GM21619 (cell line): ENCODE measurements around the gene CACNB4.

ENCODE experiments used
- ATAC-seq: cut with Tn5 transposase; IDR thresholded peaks from one replicate; pipeline ENCODE4 v1.9.1; 2021; ENCODE audit not compliant: unreplicated experiment

The CACNB4 gene

GRCh38 chr2:151837926-151838325 is 260.9 kb downstream of the CACNB4 start:
- no peak for ATAC-seq

DNA sequence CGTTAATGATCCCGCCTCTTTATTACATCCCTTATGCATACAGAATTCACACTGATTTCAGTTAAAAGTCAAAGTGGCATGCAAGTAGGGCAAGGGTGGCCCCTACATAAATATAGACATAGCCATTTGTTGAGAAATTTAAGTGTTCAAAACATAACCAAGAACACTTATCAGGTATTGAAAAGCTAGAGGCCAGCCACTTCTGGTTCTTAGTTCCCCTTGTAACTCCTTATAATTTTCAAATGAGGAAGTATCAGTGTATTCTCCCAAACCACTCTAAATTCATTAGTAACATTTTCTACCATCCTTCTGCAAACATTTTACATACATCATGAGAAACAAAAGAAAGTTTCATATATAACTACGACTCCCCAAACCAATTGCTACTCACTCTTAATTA is 264.9 kb downstream of the CACNB4 start:
- peak; percentile 57 for ATAC-seq

DNA sequence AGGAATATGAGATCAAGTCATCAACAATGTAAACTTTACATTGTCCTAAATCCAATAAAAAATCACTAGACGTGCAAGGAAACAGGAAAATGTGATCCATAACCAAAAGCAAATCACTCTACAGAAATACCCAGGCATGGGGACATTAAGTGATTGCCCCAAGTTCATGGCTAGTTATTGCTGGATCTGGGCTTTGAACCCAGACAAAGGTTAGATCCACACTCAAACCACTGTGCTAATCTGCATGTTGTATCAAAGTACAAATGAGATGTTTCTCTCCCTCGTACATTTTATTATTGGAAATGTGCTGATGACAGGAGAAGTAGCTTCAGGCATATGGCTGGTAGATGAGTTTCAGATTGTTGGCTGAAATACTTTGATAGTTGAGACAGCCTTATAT is 267.9 kb downstream of the CACNB4 start:
- ATAC-seq: no peak

- ATAC-seq: no peak
Observed at GRCh38 chr2:151828890-151829324, 269.9 kb downstream of the CACNB4 start.

DNA sequence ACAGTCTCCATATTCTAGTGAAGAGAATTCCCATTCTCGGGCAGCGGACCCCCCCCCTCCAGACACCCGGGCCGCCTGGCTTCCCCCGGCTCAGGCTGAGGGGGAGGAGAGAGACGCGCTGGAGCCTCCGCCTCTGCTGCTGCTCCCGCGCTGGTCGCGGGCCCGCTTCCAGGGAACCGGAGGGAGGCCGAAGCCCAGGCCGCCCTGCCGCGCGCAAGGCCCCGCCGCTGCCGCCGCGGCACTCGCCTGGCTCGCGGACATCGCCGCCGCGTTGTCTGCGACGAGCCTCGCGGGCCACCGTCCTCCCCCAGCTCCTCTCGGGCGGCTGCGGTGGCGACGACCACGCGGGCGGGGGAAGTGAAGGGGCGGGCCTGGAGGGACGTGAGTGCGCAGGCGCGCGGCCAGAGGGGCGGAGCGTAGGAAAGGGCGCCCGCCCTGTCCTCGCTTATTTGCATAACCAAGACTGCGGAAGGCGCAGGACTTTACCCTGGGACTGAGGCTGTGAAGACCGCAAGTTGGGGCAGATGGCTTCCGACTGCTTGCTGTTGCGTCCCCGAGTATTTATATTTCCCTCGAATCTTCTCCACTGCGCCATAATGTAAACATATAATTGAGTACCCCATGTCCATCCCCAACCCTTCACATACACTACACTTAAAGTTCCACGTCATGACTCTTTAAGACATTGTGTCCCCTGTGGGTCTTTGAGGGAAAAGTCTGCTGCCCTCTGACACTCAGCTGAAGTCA is 270.5 kb downstream of the CACNB4 start, which contains the start of gene ARL5A:
TSS of gene ARL5A (minus strand) at position 279 of the 747 bp plus-strand sequence. CDS start at position 34, 245 bp downstream.
- peak; percentile 95 for ATAC-seq

GRCh38 chr2:151827564-151828142 is 271.2 kb downstream of the CACNB4 start:
- peak; percentile 23 for ATAC-seq

- no peak for ATAC-seq
Observed at GRCh38 chr2:151826737-151827157, 272.1 kb downstream of the CACNB4 start.

DNA sequence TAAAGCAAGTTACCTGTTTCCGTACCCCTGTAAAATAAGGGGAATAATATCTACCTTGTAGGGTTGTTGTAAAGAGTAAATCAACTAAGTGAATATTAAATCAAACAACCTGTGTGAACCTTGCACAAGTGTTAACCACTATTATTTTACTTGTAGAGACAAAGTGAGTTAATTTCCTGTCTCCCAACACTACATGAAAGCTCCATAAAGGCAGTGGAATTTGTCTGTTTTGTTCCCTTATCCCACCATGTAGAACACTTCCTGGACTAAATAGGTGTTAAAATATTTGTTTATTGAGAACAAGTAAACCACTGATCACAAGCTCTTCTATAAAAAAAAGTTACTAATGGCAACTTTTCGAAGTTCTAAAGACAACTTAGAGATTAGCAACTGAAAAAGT is 274.0 kb downstream of the CACNB4 start:
- ATAC-seq: no peak

- ATAC-seq: no peak
Observed at GRCh38 chr2:151823651-151824050, 275.2 kb downstream of the CACNB4 start.

- peak; percentile 59 for ATAC-seq
Observed at GRCh38 chr2:151819920-151820319, 278.9 kb downstream of the CACNB4 start.

- no peak for ATAC-seq
Observed at GRCh38 chr2:151817929-151818328, 280.9 kb downstream of the CACNB4 start.

DNA sequence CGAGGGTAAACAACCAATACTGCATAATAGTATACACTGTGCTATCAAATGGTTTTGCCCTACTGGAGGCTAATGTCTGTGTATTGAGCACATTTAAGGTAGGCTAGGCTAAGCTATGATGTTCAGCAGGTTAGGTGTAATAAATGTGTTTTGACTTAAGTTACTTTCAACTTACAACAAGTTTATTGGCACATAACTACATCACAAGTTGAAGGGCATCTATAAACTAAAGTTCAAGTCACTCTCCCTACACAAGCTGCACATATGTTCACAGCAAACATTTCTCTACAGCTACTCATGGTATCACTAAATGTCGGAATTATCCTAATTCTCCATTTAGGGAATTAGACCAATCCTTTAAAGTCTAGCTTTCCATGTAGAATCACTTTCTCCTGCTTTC is 282.0 kb downstream of the CACNB4 start:
- ATAC-seq: no peak

DNA sequence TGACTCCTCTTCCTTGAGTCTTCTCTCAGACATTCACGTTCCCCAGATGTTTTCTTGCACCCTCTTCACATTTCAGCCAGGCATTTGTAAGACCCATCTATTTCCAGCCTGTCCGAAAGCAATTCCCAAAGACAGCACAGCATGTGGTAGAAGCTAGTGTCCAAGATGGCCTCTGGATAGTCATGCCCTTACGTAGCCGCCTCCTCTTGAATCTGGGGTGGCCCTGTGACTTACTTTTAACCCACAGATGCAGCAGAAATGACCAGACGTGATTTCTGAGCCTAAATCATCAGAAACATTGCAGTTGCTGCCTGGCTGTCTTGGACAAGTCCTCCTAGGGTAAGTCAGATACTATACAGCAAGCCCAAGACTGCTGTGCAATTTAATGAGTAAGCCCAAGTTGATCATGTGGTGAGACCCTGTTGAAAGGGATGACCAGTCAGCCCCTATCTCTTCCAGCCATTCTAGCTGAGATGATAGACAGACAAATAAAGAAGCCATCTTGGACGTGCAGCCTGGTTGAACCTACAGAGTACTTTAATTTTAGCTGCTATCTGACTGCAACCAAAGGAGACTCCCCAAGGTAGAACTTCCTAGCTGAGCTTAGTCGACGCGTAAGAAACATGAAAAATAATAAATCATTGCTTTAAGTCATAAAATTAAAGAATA is 282.9 kb downstream of the CACNB4 start:
- ATAC-seq: no peak

- ATAC-seq: no peak
Observed at GRCh38 chr2:151810489-151810888, 288.4 kb downstream of the CACNB4 start.

DNA sequence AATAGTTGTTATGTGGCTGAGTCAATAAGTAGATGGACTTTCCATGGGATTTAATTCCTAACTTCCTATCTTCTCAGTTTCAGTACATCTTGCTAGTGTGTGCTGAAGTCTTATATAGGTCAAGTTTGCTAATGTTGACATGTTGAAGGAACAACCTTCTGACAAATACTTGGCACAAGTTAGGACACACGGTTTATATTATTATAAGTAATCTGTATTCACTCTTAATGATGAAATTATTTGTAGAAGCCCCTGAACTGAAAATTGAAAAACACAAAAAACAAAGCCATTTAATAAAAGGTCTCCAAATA is 289.8 kb downstream of the CACNB4 start:
- no peak for ATAC-seq

DNA sequence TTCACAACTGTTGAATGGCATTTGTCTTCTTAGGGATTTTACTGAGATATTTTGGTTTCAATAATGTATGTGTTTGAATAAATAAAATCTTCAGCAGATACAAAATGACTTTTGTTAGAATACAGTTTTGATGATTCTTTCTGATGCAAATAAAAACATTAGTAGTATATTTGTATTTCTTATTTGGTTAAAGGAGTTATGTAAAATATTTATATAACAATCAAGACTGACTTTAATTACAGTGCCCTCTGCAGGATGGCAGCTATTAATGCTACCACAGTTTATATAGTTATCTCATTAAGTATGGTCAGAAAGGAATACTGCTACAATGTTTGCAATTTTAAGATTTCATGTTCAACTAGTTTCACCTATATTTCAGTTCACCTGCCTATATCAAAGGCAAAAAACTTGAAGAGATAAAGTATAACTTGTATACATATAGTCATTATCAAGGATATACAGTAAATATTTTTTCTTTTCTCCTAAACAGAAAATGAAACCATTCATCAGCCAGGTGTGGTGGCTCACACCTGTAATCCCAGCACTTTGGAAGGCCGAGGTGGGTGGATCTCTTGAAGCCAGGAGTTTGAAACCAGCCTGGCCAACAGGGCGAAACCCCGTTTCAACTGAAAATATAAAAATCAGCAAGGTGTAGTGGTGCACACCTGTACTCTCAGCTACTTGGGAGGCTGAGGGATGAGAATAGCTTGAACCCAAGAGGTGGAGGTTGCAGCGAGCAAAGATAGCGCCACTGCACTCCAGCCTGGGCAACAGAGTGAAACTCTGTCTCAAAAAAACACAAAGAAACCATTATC is 290.4 kb downstream of the CACNB4 start:
- no peak for ATAC-seq

- ATAC-seq: no peak
Observed at GRCh38 chr2:151805961-151806360, 292.9 kb downstream of the CACNB4 start.

GRCh38 chr2:151805343-151805742 is 293.5 kb downstream of the CACNB4 start:
- ATAC-seq: no peak

DNA sequence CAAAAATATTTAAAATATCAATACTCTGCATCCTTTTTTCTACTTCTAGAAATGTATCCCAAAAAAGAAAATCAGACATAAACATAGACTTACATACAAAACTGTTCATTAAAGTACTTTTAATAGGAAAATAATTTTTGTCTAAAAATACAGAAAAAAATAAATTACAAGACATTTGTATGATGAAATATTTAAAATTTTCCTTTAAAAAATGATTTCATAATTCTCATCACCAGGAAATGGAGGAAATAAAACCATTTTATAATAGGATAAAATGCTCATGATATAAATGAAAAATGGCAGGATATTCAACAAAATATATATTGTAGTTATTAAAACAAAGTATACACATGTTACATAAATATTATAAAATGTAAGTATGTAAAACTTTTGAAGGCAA is 295.0 kb downstream of the CACNB4 start:
- no peak for ATAC-seq

DNA sequence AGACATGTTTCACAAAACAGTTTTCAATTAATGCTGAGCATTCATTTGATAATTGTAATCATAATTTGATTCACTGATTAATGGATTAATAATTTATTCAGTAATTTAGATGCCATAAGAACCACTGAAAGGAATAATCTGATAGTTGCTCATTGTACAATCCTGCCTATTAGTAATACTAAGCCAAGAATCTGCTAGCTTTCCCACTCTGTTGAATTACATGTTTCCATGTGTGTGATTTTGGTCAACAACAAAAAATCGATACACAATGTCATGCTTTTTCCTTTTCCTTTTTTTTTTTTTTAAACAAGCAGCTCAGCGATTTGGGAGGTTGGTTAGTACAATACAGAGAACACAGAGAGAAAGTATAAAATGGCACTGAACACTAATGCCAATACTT is 296.5 kb downstream of the CACNB4 start:
- no peak for ATAC-seq

DNA sequence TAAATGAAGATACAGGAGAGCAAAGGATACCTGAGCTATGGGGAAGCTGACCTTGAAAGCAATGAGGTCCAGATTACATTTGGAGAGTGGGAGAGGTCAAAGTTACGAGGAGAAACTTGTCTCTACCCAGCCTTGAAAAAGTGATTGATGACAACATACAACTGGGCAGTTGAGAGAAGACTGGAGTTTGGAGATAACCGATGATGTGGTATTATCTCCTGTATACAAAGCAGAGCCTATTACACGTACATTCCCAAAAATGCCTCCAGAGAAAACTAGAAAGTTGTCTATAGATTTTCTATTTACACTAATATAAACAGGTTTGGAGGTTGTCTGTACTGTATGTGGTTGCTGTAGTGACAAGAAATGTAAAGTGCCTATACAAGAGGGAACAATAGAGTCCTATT is 299.0 kb downstream of the CACNB4 start:
- ATAC-seq: no peak
